Kidney (tissue), 14 donors: Measurements from ENCODE around the gene SVOPL. TPM values are rescaled to one million over a fixed set of nuclear protein-coding genes. Genes with fewer than 3 reads are reported as not detected.

Experiments
- DNase-seq, 5 donors: peaks; one replicate each; pipeline ENCODE4 v3.0.0-alpha.2; 2013 to 2020
- FAIRE-seq: peaks from 2 replicates; lab custom pipeline; 2012; peaks lifted over from hg19 to GRCh38; lab: Jason Lieb, UNC
- H3K27ac ChIP-seq, 2 donors: one replicate each; pipeline ENCODE4 v1.7.0; 2013; ENCODE audit warnings: low read depth in 2 of 2, low read length in 2 of 2, inconsistent platforms in 1 of 2
- H3K27me3 ChIP-seq: one replicate; pipeline ENCODE4 v1.7.1; 2013; ENCODE audit warnings: low read length, inconsistent platforms; ENCODE audit not compliant: control insufficient read depth, insufficient read depth
- H3K36me3 ChIP-seq, 3 donors: one replicate each; pipeline versions ENCODE4 v1.7.0 to v1.7.1; 2013; ENCODE audit warnings: low read length in 3 of 3, control low read depth in 1 of 3, inconsistent platforms in 1 of 3; ENCODE audit not compliant: insufficient read depth in 3 of 3, control insufficient read depth in 2 of 3
- H3K4me1 ChIP-seq, 3 donors: one replicate each; pipeline versions ENCODE4 v1.7.0 to v1.7.1; 2013; ENCODE audit warnings: low read length in 3 of 3, inconsistent platforms in 1 of 3, low read depth in 1 of 3; ENCODE audit not compliant: control insufficient read depth in 2 of 3, insufficient read depth in 2 of 3
- H3K4me3 ChIP-seq, 3 donors: one replicate each; pipeline versions ENCODE4 v1.7.0 to v1.8.1; 2013; ENCODE audit warnings: low read length in 3 of 3, control low read depth in 1 of 3, inconsistent platforms in 1 of 3
- H3K9ac ChIP-seq, 3 donors: one replicate each; pipeline versions ENCODE4 v1.7.0 to v1.7.1; 2013; ENCODE audit warnings: low read length in 3 of 3, control low read depth in 1 of 3, inconsistent platforms in 1 of 3
- H3K9me3 ChIP-seq, 3 donors: one replicate each; pipeline versions ENCODE4 v1.7.0 to v1.7.1; 2013; ENCODE audit warnings: low read length in 3 of 3, control low read depth in 1 of 3, inconsistent platforms in 1 of 3; ENCODE audit not compliant: control insufficient read depth in 2 of 3, insufficient read depth in 1 of 3
- intact Hi-C: fragments of 100-400 bp; cut with DNase I; formaldehyde crosslinking; loops from one replicate; pipeline ENCODE4 v1.11.1; 2022
- polyA plus RNA-seq: library from polyadenylated mRNA; stranded (reverse); fragments of 350-450 nt; fragmentation: Illumina TruSeq; extraction: RNeasy Lipid Tissue Mini Kit (QIAGEN cat#74804); gene quantifications from one replicate; pipeline ENCODE4 v1.2.3, GENCODE V29; 2014; ENCODE audit warnings: low read depth, low replicate concordance; ENCODE audit not compliant: insufficient read depth
- total RNA-seq: library from RNA; stranded (reverse); fragmentation: NEBNext Ultra II Directional; extraction: Animal tissue kit (Norgen Biotek cat#: 25700); gene quantifications from one replicate; pipeline ENCODE4 v1.2.1, GENCODE V29; 2021
- TF ChIP-seq, protein P1 (sequence below): IDR thresholded peaks from 3 replicates; pipeline ENCODE4 v1.5.1; 2012; ENCODE audit warnings: mild to moderate bottlenecking, moderate library complexity, borderline replicate concordance; ENCODE audit not compliant: insufficient read depth; ENCODE audit errors: extremely low read depth
- donor health status: control.
- donor health status: control.
- donor health status: control.
- donor health status: control.
- donor health status: control.
- donor health status: DM: yes; HTN: yes; CAD: no.
- donor health status: Normal renal cell carcinoma (clear cell type).

SVOPL gene
- total and polyA plus RNA-seq, 2 donors from 2014 or later = 2.4 to 5.1 TPM

GRCh38 chr7:138662076-138662990 is 38.8 kb downstream of the SVOPL start:
- no peak for DNase-seq
- Histone ChIP-seq H3K36me3 (no peaks in the 10 kb centered on the region), H3K4me1 (peaks cover 0 to 6% (median 0%) of the 10 kb centered on the region in 3 donors), H3K9me3 (no peaks in the 10 kb centered on the region), H3K27me3 (no peaks in the 10 kb centered on the region), H3K27ac (no peak overlapping the region), H3K4me3 (no peak overlapping the region), H3K9ac (no peak overlapping the region)
- no peak for FAIRE-seq
- TF ChIP-seq, protein P1, sequence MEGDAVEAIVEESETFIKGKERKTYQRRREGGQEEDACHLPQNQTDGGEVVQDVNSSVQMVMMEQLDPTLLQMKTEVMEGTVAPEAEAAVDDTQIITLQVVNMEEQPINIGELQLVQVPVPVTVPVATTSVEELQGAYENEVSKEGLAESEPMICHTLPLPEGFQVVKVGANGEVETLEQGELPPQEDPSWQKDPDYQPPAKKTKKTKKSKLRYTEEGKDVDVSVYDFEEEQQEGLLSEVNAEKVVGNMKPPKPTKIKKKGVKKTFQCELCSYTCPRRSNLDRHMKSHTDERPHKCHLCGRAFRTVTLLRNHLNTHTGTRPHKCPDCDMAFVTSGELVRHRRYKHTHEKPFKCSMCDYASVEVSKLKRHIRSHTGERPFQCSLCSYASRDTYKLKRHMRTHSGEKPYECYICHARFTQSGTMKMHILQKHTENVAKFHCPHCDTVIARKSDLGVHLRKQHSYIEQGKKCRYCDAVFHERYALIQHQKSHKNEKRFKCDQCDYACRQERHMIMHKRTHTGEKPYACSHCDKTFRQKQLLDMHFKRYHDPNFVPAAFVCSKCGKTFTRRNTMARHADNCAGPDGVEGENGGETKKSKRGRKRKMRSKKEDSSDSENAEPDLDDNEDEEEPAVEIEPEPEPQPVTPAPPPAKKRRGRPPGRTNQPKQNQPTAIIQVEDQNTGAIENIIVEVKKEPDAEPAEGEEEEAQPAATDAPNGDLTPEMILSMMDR = no peak
- intact Hi-C loops = no loop called here

DNA sequence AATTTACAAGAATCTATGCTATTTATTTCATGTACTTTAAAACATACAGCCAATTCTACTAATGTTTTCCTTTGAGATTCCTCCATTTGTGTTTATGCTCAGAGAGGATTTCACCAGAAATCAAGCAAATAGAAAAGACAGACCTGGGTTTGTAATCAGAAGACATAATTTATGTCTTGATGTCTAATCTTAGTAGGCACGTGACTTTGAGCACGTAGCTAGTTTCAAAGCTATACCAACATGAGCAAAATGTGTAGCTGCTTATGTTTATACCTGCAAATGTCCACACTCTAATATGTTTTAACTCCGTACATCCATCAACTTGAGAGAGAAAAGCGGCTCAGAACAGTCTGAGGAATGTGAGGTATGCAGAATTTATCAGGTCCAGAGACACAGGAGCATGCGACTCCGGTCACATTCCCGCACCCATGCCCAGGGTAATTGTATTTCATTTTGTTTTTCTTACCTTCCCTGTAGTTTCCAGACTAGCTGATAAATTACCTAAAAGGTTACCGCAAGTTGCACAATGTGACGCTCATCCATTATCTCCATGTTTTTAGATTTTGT is 40.0 kb downstream of the SVOPL start:
- no peak overlapping the region for H3K4me3 ChIP-seq
- TF ChIP-seq, protein P1 = no peak
- H3K27me3 ChIP-seq = no peaks in the 10 kb centered on the region
- no peak overlapping the region for H3K27ac ChIP-seq
- intact Hi-C loops = no loop called here
- H3K4me1 ChIP-seq = peaks cover 0 to 3% (median 0%) of the 10 kb centered on the region in 3 donors
- peak in 3 of 5 donors; percentile 48 to 73 (median 66) for DNase-seq
- no peak for FAIRE-seq
- H3K9ac ChIP-seq = no peak overlapping the region
- no peaks in the 10 kb centered on the region for H3K9me3 ChIP-seq
- H3K36me3 ChIP-seq = no peaks in the 10 kb centered on the region

DNA sequence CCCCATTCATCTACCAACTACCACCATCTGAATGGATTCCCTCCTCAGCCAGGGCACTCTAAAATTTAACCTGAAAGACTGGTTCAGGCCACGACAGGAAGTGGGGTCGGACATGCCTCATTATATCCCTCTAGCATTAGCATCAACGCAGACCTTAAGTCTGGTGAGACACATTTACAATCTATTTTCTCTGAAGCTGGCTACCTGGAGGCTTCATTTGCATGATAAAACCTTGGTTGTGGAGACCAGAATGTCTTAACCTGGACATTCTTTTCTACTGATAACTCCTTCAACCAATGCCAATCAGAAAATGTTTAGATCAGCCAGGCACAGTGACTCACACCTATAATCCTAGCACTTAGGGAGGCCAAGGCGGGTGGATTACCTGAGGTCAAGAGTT is 42.3 kb downstream of the SVOPL start:
- Histone ChIP-seq H3K4me1 (peaks cover 0 to 3% (median 0%) of the 10 kb centered on the region in 3 donors), H3K27ac (no peak overlapping the region), H3K4me3 (no peak overlapping the region), H3K9ac (no peak overlapping the region), H3K9me3 (peaks cover 0 to 7% (median 0%) of the 10 kb centered on the region in 3 donors), H3K36me3 (no peaks in the 10 kb centered on the region), H3K27me3 (no peaks in the 10 kb centered on the region)
- DNase-seq (no peak), FAIRE-seq (no peak)
- intact Hi-C loops = no loop called here
- TF ChIP-seq, protein P1 = no peak
